Glomerular visceral epithelial cell (primary cell): ENCODE data around the gene DHX16.

Source experiments
- DNase-seq: peaks from one replicate; pipeline ENCODE4 v3.0.0-alpha.2; 2016; ENCODE audit errors: extremely low spot score

The DHX16 gene

GRCh38 chr6:30640481-30640880 lies 32.3 kb downstream of the DHX16 start:
- no peak for DNase-seq

GRCh38 chr6:30635834-30636233 lies 37.0 kb downstream of the DHX16 start:
- DNase-seq: no peak

- peak; percentile 79 for DNase-seq
Measured at GRCh38 chr6:30626484-30627366, 46.1 kb downstream of the DHX16 start, which contains the start of gene ATAT1. Gene ATAT1 (plus strand): TSS chr6:30626874.

GRCh38 chr6:30625511-30625910 lies 47.3 kb downstream of the DHX16 start:
- no peak for DNase-seq

DNA sequence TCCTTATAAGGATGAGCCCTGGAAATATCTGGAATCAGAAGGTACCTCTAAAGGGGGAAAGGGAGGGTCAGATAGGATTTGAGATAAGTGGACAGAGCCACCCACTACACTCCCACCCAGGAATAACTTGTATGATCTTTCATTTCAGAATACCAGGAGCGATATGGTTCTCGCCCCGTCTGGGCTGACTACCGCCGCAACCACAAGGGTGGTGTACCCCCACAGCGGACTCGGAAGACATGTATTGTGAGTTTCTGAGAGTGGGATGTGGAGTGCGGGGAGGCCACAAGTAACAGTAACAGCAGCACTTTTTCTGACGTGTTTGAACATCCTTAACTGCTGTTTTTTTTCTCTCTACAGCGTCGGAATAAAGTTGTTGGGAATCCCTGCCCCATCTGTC lies 53.2 kb downstream of the DHX16 start:
- DNase-seq: no peak

- no peak for DNase-seq
Measured at GRCh38 chr6:30618270-30618797, 54.5 kb downstream of the DHX16 start.

GRCh38 chr6:30617565-30618269 lies 55.1 kb downstream of the DHX16 start, which contains the start of gene MRPS18B:
Gene MRPS18B (plus strand): TSS chr6:30617840. CDS start chr6:30617866, 26 bp downstream.
- DNase-seq: peak; percentile 98

DNA sequence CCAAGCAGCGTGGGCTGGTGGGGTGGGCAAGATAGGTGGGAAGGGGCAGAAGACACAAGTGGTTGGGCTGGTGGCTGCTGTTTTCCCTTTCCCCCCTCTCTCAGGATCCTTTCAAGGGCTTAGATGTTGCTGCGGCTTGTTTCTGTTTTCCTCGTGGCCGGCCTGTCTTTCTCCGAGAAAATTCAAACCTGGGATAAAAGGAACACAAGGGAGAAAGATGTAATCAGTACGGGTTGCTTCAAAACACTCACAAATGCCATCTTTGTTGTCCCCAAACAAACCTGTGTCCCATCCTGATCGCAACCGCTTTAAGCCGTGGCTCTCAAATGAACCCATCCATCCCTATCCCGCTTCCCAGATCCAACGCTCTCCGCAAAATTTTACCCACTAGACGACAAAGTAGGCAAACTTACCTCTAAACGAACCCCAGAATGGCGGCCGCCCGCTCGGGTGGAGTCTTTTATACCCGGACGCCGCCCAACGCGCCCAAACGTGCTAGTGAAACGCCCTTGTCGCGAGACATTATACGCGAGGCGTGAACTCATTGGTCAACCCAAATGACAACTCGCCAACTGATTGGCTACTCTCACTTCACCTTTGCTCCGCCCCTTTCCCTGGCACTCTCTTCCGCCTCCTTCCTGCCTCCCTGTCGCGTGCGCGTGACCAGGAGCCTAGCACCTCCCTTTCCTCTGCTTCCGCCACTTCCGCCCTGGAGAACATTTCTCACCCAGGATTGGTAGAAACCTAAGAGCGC lies 55.8 kb downstream of the DHX16 start, which contains the start of gene PPP1R10:
Gene PPP1R10, minus strand, starts transcription at position 433 of the 754 bp plus-strand sequence. CDS start 7,299 bp downstream, outside the sequence.
- DNase-seq: peak; percentile 100

DNA sequence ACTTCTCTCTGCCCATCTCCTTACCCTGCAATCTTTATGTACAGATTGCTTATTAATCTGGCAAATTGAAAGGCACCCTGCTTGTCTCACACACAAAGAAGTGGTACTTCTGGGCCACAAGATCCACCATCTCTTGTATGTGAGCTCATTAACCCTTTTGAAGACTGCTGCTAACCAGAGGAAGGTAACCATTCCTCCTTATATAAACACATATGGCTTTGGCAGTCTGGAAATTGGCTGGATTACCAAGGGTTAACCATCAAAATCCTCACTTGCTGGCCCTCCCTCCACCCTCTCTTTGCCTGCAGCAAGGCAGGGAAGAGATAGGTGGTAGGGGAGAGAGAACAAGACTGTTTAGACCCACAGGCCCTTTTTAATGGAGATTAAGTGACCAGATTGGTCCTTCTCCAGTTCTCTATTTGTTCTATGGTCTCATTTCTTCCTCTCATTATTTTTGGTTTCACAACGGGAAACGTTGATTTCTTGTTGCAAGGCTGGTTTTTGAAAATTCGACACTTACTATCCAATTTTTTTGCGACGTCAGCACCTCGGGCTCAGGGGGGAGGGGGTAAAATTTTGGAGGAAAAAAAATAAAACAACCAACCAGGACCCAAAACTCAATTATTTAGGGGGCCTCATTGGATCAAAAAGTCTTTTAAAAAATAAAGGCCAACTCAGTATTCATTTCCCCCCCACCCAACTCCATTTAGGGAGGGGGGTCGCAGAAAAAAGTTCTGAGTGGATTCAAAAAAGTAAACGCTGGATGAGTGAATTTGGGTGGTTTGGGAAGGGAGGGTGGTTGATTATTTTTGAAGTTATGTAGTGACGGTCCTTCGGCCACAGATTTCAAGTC lies 56.6 kb downstream of the DHX16 start:
- DNase-seq: peak; percentile 51

- DNase-seq: peak; percentile 90
Measured at GRCh38 chr6:30615219-30615957, 57.4 kb downstream of the DHX16 start.

- DNase-seq: peak; percentile 98
Measured at GRCh38 chr6:30614843-30615218, 58.0 kb downstream of the DHX16 start.

- no peak for DNase-seq
Measured at GRCh38 chr6:30614044-30614842, 58.6 kb downstream of the DHX16 start.

- peak; percentile 45 for DNase-seq
Measured at GRCh38 chr6:30613251-30614043, 59.4 kb downstream of the DHX16 start.

DNA sequence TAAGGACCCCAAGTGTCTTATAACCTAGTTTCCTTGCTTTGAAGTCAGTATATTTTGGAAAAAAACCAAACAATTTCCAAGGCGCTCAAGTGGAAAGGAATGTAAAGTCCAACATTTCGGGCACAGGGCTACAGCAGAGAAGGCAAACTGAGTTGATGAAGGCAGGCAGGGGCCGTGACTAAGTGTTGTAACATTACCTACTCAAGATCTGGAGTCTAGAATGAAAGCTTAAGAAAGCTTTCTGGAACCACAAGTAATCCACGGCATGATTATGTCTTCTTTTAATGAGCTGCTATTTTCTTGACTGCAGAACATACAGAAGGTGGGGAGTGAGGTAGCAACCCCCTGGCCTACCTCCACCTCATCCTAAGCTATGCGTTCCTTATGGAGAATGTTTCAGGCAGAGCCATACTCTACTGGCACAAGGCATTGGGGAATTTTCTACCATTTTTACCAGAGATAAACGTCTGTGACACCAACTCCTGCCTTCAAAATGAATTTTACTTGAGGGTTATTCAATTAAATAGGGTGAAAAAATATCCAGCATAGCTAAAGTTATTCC lies 60.0 kb downstream of the DHX16 start:
- DNase-seq: peak; percentile 87

DNA sequence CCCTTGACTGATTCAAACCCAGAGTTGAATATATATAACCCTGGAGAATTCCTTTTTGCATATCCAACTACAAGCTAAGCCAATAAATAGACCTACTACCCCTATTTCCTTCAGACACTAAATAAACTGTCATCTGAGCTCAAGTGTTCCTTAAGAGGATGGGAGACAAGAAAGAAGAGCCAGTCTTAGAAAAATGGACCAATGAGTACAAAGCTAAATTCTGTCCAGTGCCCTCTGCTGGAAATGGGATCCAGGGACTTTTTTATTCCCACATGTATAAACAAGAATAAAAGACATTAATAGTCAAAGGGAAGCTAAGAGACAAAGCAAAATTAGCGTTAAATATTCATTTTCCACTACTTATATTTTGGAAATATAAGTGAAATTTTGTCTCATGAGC lies 60.6 kb downstream of the DHX16 start:
- peak; percentile 37 for DNase-seq

- no peak for DNase-seq
Measured at GRCh38 chr6:30611856-30612194, 61.0 kb downstream of the DHX16 start.

- DNase-seq: no peak
Measured at GRCh38 chr6:30611150-30611855, 61.5 kb downstream of the DHX16 start.

DNA sequence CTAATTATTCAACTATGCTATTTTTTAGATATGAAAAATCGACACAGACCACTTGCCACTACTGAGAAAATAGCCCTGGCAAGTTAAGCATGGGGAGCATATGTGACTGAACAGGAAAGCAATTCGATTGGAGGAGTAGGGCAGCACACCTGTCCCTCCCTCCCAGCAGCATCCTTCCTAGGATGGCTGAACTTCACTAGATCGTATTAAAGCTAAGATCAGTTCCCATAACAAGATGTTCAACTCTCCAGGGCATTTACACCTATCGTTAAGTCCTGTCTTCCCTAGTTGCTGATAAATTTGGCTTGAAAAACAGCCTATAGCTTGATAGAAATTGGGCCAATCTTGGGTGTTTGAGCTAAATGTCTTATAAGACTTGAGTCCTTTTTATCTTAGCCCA lies 62.7 kb downstream of the DHX16 start:
- no peak for DNase-seq
